Occipital lobe (tissue), 2 donors: Measurements from ENCODE around the gene ZNF329. TPM values are rescaled to one million over a fixed set of nuclear protein-coding genes. Genes with fewer than 3 reads are reported as not detected.
"Not testable (repeated sequence)": the region's sequence is repeated elsewhere in the genome, so short reads cannot be mapped to it uniquely, and the experiment has no call there.

Experiments
- DNase-seq: peaks from one replicate; lab custom pipeline; 2025; lab: John Stamatoyannopoulos, UW
- total RNA-seq: library from RNA; depleted of rRNA; stranded (reverse); fragments of >200 nt; gene quantifications from one replicate; pipeline ENCODE4 v1.2.3, GENCODE V29; 2014

ZNF329 gene
- total RNA-seq, result 28.4 TPM

GRCh38 chr19:58150328-58150921 lies at the start of gene ZNF329:
Gene ZNF329 (minus strand): TSS chr19:58150789. CDS start chr19:58129503, 21,286 bp downstream.
- DNase-seq, result peak; percentile 68

- DNase-seq, result no peak
These were observed 46.5 kb upstream of the ZNF329 start for GRCh38 chr19:58196901-58197616.

- DNase-seq, result no peak
These were observed 33.2 kb upstream of the ZNF329 start for GRCh38 chr19:58183817-58184215.

GRCh38 chr19:58182989-58183816 lies 32.6 kb upstream of the ZNF329 start, which contains the start of gene ZNF274:
Gene ZNF274 (plus strand): TSS chr19:58183061. CDS start chr19:58183966, 905 bp downstream.
- DNase-seq, result peak; percentile 84

GRCh38 chr19:58182577-58182988 lies 32.0 kb upstream of the ZNF329 start:
- no peak for DNase-seq

GRCh38 chr19:58181902-58182576 lies 31.4 kb upstream of the ZNF329 start:
- DNase-seq, result no peak

- DNase-seq, result no peak
These were observed 20.3 kb upstream of the ZNF329 start for GRCh38 chr19:58170860-58171259.

GRCh38 chr19:58166708-58167280 lies 16.2 kb upstream of the ZNF329 start:
- DNase-seq, result no peak

- DNase-seq, result no peak
These were observed 15.7 kb upstream of the ZNF329 start for GRCh38 chr19:58166268-58166667.

- DNase-seq, result no peak
These were observed 6.6 kb upstream of the ZNF329 start for GRCh38 chr19:58157045-58157728.

GRCh38 chr19:58154679-58155648 lies 4.4 kb upstream of the ZNF329 start:
- DNase-seq, result peak; percentile 85

- DNase-seq, result no peak
These were observed 3.7 kb upstream of the ZNF329 start for GRCh38 chr19:58154287-58154678.

GRCh38 chr19:58153386-58153785 lies 2.8 kb upstream of the ZNF329 start:
- DNase-seq, result no peak

- not testable (repeated sequence) for DNase-seq
These were observed 3.1 kb downstream of the ZNF329 start for GRCh38 chr19:58147475-58147874.

GRCh38 chr19:58145849-58146248 lies 4.7 kb downstream of the ZNF329 start:
- DNase-seq, result no peak

GRCh38 chr19:58134244-58134643 lies 16.3 kb downstream of the ZNF329 start:
- no peak for DNase-seq

GRCh38 chr19:58129284-58129683 lies 21.3 kb downstream of the ZNF329 start:
- no peak for DNase-seq

- no peak for DNase-seq
These were observed 22.4 kb downstream of the ZNF329 start for GRCh38 chr19:58128041-58128685.

GRCh38 chr19:58123354-58123753 lies 27.2 kb downstream of the ZNF329 start:
- DNase-seq, result no peak
